Activated CD4-positive, alpha-beta T cell treated with anti-CD3 and anti-CD28 coated beads for 4 hours (primary cell): ENCODE data around the gene SYCE3.
A peak's percentile ranks its signal among the peaks of the same experiment; 100 is the strongest.
"Not testable (repeated sequence)": the region's sequence is repeated elsewhere in the genome, so short reads cannot be mapped to it uniquely, and the experiment has no call there.

ENCODE experiments used
- DNase-seq, 2 donors: peaks; one replicate each; pipeline ENCODE4 v3.0.0-alpha.2; 2020

SYCE3 gene

GRCh38 chr22:50529416-50529896 lies 33.3 kb downstream of the SYCE3 start:
- DNase-seq, result no peak

GRCh38 chr22:50528682-50529415 lies 33.9 kb downstream of the SYCE3 start:
- DNase-seq, result no peak

- no peak for DNase-seq
Observed at GRCh38 chr22:50527921-50528681, 34.6 kb downstream of the SYCE3 start.

- DNase-seq, result peak in 1 of 2 donors; percentile 43
Observed at GRCh38 chr22:50526834-50527801, 35.6 kb downstream of the SYCE3 start.

- DNase-seq, result peak; percentile 84 to 88
Observed at GRCh38 chr22:50526108-50526833, 36.4 kb downstream of the SYCE3 start.

GRCh38 chr22:50525858-50526107 lies 36.9 kb downstream of the SYCE3 start:
- DNase-seq, result no peak

- DNase-seq, result peak; percentile 98 to 99
Observed at GRCh38 chr22:50525104-50525857, 37.4 kb downstream of the SYCE3 start, which contains the start of gene SCO2. SCO2 (minus strand) TSS chr22:50525598; CDS start chr22:50524411, 1,187 bp downstream.

GRCh38 chr22:50524676-50525103 lies 38.0 kb downstream of the SYCE3 start:
- no peak for DNase-seq

GRCh38 chr22:50523806-50524675 lies 38.7 kb downstream of the SYCE3 start:
- no peak for DNase-seq

- no peak for DNase-seq
Observed at GRCh38 chr22:50523458-50523805, 39.3 kb downstream of the SYCE3 start.

GRCh38 chr22:50522806-50523438 lies 39.8 kb downstream of the SYCE3 start:
- no peak for DNase-seq

- DNase-seq, result no peak
Observed at GRCh38 chr22:50522208-50522805, 40.4 kb downstream of the SYCE3 start.

GRCh38 chr22:50521710-50522109 lies 41.0 kb downstream of the SYCE3 start:
- no peak for DNase-seq

GRCh38 chr22:50520826-50521453 lies 41.8 kb downstream of the SYCE3 start:
- DNase-seq, result no peak

GRCh38 chr22:50520184-50520583 lies 42.5 kb downstream of the SYCE3 start:
- DNase-seq, result not testable (repeated sequence)

- no peak for DNase-seq
Observed at GRCh38 chr22:50519151-50519550, 43.6 kb downstream of the SYCE3 start.

GRCh38 chr22:50518606-50519005 lies 44.1 kb downstream of the SYCE3 start:
- no peak for DNase-seq

GRCh38 chr22:50517495-50518260 lies 45.0 kb downstream of the SYCE3 start:
- DNase-seq, result no peak
